Measurements from ENCODE around the gene MAL. TPM values are rescaled to one million over a fixed set of nuclear protein-coding genes. Genes with fewer than 3 reads are reported as not detected.
A peak's percentile ranks its signal among the peaks of the same experiment; 100 is the strongest.

Gene MAL
- total RNA-seq, 1 donor = not detected

DNA sequence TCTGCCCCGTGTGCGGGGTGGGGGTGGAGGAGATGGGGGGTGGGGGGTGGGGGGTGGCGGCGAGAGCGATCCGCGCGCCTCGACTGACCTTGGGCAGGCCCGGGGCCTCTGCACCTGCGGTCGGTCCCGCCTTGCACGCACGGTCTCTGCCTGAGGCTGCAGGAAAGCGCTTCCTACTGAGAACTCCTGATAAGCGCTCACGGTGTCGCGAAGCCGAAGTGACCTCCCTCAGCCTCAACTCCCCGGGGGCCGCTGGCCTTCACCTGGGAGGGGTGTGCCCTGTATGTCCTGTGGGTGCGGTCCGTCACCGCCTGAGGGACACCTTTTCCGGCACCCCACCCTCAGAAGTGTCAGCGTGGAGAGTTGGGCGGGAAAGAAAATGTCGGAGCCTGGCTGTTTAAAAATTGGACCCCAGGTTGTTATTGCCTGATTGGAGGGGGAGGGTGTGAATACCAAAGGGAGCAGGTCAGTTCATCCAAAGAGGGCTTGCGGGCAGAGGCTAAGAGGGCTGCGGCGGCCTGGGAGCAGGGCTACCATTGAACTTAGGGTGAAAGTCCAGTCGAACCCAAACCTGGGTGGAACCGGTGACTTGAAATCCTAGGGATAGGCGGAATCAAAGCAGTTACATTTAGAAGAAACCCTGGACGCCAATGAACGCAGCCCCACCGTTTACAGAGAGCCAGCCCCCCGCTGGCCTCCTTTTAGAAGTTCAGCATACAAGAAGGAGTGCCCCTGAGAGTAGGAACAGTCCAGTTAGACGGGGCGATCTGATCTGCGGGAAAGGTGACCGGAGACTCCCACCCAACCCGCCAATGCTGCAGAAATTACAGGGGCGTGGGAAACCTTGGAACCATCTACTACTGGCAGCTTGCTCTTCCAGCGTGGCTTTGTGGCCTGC is 1.2 kb downstream of the MAL start:
- TF ChIP-seq, protein P1, sequence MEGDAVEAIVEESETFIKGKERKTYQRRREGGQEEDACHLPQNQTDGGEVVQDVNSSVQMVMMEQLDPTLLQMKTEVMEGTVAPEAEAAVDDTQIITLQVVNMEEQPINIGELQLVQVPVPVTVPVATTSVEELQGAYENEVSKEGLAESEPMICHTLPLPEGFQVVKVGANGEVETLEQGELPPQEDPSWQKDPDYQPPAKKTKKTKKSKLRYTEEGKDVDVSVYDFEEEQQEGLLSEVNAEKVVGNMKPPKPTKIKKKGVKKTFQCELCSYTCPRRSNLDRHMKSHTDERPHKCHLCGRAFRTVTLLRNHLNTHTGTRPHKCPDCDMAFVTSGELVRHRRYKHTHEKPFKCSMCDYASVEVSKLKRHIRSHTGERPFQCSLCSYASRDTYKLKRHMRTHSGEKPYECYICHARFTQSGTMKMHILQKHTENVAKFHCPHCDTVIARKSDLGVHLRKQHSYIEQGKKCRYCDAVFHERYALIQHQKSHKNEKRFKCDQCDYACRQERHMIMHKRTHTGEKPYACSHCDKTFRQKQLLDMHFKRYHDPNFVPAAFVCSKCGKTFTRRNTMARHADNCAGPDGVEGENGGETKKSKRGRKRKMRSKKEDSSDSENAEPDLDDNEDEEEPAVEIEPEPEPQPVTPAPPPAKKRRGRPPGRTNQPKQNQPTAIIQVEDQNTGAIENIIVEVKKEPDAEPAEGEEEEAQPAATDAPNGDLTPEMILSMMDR (IDR thresholded peaks at IDR 0.05; ENCODE audit: extremely low read depth, low read depth, low read length) = no peak

DNA sequence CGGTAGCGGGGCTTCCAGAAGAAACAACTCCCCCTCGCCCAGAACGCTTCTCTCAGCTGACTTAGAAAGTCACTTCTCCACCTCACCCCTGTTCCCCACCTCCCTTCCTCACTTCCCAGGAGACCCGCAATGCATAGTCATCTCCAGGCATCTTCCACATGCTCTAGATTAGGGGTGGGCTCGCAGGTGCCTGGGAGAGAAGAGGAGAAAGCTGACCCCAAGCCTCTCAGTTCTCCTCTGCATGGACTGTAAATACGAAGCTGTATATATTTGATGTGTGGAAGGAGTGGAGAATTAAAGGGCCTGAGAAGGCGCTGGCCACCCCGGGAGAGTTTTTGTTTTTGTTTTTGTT is 1.8 kb downstream of the MAL start:
- Histone ChIP-seq H3K4me2 (ENCODE audit: insufficient read depth, low read length) (no peak overlapping the region), H3K36me3 (ENCODE audit: insufficient read depth, low read length) (no peaks in the 10 kb centered on the region), H3K4me1 (ENCODE audit: insufficient read depth, low read length) (no peaks in the 10 kb centered on the region), H3K4me3 (ENCODE audit: insufficient read depth, low read length) (no peak overlapping the region), H2AFZ (ENCODE audit: low read length) (no peak overlapping the region), H3K27me3 (ENCODE audit: insufficient read depth, low read length) (peaks cover 65% of the 10 kb centered on the region), H3K9me3 (ENCODE audit: low read depth, low read length) (no peaks in the 10 kb centered on the region), H4K20me1 (ENCODE audit: insufficient read depth, low read length) (no peaks in the 10 kb centered on the region), H3K27ac (ENCODE audit: low read depth, low read length) (no peak overlapping the region), H3K79me2 (ENCODE audit: insufficient read depth, low read length) (no peaks in the 10 kb centered on the region)
- peak; percentile 77 for DNase-seq (ENCODE audit: insufficient read length, low spot score, missing footprints)
- TF ChIP-seq, protein P1 (IDR thresholded peaks at IDR 0.05; ENCODE audit: extremely low read depth, low read depth, low read length) = no peak

More for the DNA sequence above, 1.2 kb downstream of the MAL start:
- Histone ChIP-seq H3K27ac (ENCODE audit: low read depth, low read length) (no peak overlapping the region), H3K36me3 (ENCODE audit: insufficient read depth, low read length) (no peaks in the 10 kb centered on the region), H3K4me1 (ENCODE audit: insufficient read depth, low read length) (no peaks in the 10 kb centered on the region), H3K27me3 (ENCODE audit: insufficient read depth, low read length) (peaks cover 62% of the 10 kb centered on the region), H2AFZ (ENCODE audit: low read length) (no peak overlapping the region), H4K20me1 (ENCODE audit: insufficient read depth, low read length) (no peaks in the 10 kb centered on the region), H3K4me2 (ENCODE audit: insufficient read depth, low read length) (no peak overlapping the region), H3K4me3 (ENCODE audit: insufficient read depth, low read length) (no peak overlapping the region), H3K9me3 (ENCODE audit: low read depth, low read length) (no peaks in the 10 kb centered on the region), H3K79me2 (ENCODE audit: insufficient read depth, low read length) (no peaks in the 10 kb centered on the region)
- peak; percentile 79 for DNase-seq (ENCODE audit: insufficient read length, low spot score, missing footprints)

DNA sequence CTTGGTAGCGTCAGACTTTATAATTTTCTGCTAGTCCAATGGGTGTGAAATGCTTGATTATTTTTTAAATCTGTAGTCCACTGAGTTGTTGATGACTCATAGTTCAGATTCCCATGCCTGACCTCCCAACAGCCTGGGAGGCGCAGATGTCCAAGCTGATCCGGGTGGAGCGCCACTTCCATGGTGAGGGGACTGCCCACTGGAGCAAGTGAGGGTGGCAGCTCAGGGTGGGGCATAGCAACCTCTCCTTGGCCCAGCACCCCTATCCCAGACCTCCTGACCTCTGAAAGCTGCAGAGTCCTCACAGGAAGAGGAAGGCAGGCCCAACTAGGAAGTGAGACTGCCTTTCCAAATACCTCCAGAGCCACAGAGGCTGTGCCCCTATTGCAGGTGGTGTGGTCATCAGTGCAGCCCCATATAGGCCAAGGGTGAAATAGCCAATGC is 4.4 kb downstream of the MAL start:
- Histone ChIP-seq H4K20me1 (ENCODE audit: insufficient read depth, low read length) (no peaks in the 10 kb centered on the region), H3K4me3 (ENCODE audit: insufficient read depth, low read length) (no peak overlapping the region), H3K9me3 (ENCODE audit: low read depth, low read length) (no peaks in the 10 kb centered on the region), H2AFZ (ENCODE audit: low read length) (no peak overlapping the region), H3K4me2 (ENCODE audit: insufficient read depth, low read length) (no peak overlapping the region), H3K27me3 (ENCODE audit: insufficient read depth, low read length) (peaks cover 50% of the 10 kb centered on the region), H3K36me3 (ENCODE audit: insufficient read depth, low read length) (no peaks in the 10 kb centered on the region), H3K4me1 (ENCODE audit: insufficient read depth, low read length) (no peaks in the 10 kb centered on the region), H3K79me2 (ENCODE audit: insufficient read depth, low read length) (no peaks in the 10 kb centered on the region), H3K27ac (ENCODE audit: low read depth, low read length) (no peak overlapping the region)
- TF ChIP-seq, protein P1 (IDR thresholded peaks at IDR 0.05; ENCODE audit: extremely low read depth, low read depth, low read length) = no peak
- peak; percentile 76 for DNase-seq (ENCODE audit: insufficient read length, low spot score, missing footprints)

DNA sequence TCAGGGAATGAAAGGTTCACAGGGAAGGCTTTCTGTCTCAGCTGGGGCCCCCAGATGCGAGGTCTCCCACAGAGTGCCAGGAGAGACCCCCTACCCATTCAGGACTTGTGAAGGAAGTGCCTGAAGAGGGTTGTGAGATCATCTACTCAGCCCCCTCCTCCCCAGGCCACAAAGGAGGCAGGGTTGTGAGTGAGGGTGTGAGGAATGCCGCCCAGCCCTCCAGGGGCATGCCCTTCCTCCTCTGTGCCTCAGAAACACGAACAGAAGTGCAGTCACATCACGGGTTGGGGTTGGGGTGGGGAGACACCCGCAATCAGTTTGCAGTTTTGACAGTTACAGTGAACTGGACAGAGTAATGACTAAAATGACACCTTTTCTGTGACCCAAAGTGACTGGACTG is 5.0 kb downstream of the MAL start:
- Histone ChIP-seq H3K27ac (ENCODE audit: low read depth, low read length) (no peak overlapping the region), H3K79me2 (ENCODE audit: insufficient read depth, low read length) (no peaks in the 10 kb centered on the region), H4K20me1 (ENCODE audit: insufficient read depth, low read length) (no peaks in the 10 kb centered on the region), H3K4me2 (ENCODE audit: insufficient read depth, low read length) (no peak overlapping the region), H3K36me3 (ENCODE audit: insufficient read depth, low read length) (no peaks in the 10 kb centered on the region), H3K27me3 (ENCODE audit: insufficient read depth, low read length) (peaks cover 46% of the 10 kb centered on the region), H3K4me1 (ENCODE audit: insufficient read depth, low read length) (no peaks in the 10 kb centered on the region), H3K4me3 (ENCODE audit: insufficient read depth, low read length) (no peak overlapping the region), H2AFZ (ENCODE audit: low read length) (no peak overlapping the region), H3K9me3 (ENCODE audit: low read depth, low read length) (no peaks in the 10 kb centered on the region)
- TF ChIP-seq, protein P1 (IDR thresholded peaks at IDR 0.05; ENCODE audit: extremely low read depth, low read depth, low read length) = no peak
- DNase-seq (ENCODE audit: insufficient read length, low spot score, missing footprints) = peak; percentile 76
